Measurements from ENCODE around the gene KIF21A.

DNA sequence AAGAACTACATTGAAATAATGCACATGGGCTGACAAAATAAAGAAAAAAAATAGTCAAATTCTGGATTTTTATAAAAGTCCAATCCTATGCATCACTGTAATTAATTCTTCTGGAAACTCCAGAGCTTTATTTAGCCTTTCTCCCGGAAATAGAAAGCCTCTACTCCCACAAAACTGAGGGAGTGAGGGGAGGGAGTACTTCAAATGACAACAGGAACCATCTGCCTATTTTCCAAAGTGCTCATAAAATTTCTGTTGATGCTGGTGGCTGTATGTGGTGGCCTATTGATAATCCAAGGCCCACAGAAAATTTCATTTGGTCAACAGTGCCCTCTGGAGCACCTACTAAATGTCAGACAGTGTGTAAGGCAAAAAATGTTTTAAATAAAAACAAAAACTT lies 64.6 kb downstream of the KIF21A start:
- TF ChIP-seq, protein P1, sequence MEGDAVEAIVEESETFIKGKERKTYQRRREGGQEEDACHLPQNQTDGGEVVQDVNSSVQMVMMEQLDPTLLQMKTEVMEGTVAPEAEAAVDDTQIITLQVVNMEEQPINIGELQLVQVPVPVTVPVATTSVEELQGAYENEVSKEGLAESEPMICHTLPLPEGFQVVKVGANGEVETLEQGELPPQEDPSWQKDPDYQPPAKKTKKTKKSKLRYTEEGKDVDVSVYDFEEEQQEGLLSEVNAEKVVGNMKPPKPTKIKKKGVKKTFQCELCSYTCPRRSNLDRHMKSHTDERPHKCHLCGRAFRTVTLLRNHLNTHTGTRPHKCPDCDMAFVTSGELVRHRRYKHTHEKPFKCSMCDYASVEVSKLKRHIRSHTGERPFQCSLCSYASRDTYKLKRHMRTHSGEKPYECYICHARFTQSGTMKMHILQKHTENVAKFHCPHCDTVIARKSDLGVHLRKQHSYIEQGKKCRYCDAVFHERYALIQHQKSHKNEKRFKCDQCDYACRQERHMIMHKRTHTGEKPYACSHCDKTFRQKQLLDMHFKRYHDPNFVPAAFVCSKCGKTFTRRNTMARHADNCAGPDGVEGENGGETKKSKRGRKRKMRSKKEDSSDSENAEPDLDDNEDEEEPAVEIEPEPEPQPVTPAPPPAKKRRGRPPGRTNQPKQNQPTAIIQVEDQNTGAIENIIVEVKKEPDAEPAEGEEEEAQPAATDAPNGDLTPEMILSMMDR (IDR thresholded peaks at IDR 0.05; ENCODE audit: low read length) = no peak
- TF ChIP-seq EZH2 (optimal IDR thresholded peaks at IDR 0.05; ENCODE audit: low read depth, low read length) = no peak

Measured in MM.1S (cell line).